Activated CD8-positive, alpha-beta T cell treated with anti-CD3 and anti-CD28 coated beads for 36 hours (primary cell): ENCODE results near the gene LPAR2. TPM values are rescaled to one million over a fixed set of nuclear protein-coding genes. Genes with fewer than 3 reads are reported as not detected.

Experiments used
- ATAC-seq: fragments of 200-7000 bp; cut with Tn5 transposase; one replicate; pipeline ENCODE4 v1.10.0; 2021; ENCODE audit warnings: mild to moderate bottlenecking, moderate library complexity
- CTCF ChIA-PET: fragments of 350-600 bp; sonication (Branson Sonifier 250); formaldehyde crosslinking; loops from one replicate; lab custom pipeline; 2021; ENCODE audit warnings: antibody characterized with exemption; lab: Charles Lee
- POLR2A ChIA-PET: fragments of 350-600 bp; sonication (Branson Sonifier 250); formaldehyde crosslinking; loops from one replicate; lab custom pipeline; 2021; ENCODE audit warnings: antibody characterized with exemption; lab: Charles Lee
- DNase-seq: peaks from one replicate; pipeline ENCODE4 v3.0.0-alpha.2; 2020
- H3K27ac Mint-ChIP-seq: one replicate; pipeline ENCODE4 v1.8.0; 2021; ENCODE audit warnings: mild to moderate bottlenecking, mixed read lengths
- H3K27me3 Mint-ChIP-seq: one replicate; pipeline ENCODE4 v1.8.0; 2021; ENCODE audit warnings: mixed read lengths
- H3K36me3 Mint-ChIP-seq: one replicate; pipeline ENCODE4 v1.8.0; 2021; ENCODE audit warnings: low read depth, mixed read lengths
- H3K4me1 Mint-ChIP-seq: one replicate; pipeline ENCODE4 v1.8.0; 2021; ENCODE audit warnings: low read depth, mixed read lengths
- H3K4me3 Mint-ChIP-seq: one replicate; pipeline ENCODE4 v1.8.0; 2021; ENCODE audit warnings: mild to moderate bottlenecking, moderate library complexity, mixed read lengths
- H3K9me3 Mint-ChIP-seq: one replicate; pipeline ENCODE4 v1.8.0; 2021; ENCODE audit warnings: mixed read lengths
- intact Hi-C: fragments of 100-400 bp; cut with micrococcal nuclease; formaldehyde crosslinking; loops from one replicate; pipeline ENCODE4 v1.10.0; 2022
- total RNA-seq, 2 experiments: library from RNA; stranded (reverse); gene quantifications; one replicate each; pipeline ENCODE4 v1.2.3, GENCODE V29; 2021
- TF ChIP-seq, protein P1 (sequence below): fragments of 200-600 bp; IDR thresholded peaks from one replicate; pipeline ENCODE4 v1.8.0; 2022; ENCODE audit warnings: antibody characterized with exemption, mild to moderate bottlenecking

Gene LPAR2
- total RNA-seq, 2 experiments from 2014 or later: 26.6 to 28.2 TPM

DNA sequence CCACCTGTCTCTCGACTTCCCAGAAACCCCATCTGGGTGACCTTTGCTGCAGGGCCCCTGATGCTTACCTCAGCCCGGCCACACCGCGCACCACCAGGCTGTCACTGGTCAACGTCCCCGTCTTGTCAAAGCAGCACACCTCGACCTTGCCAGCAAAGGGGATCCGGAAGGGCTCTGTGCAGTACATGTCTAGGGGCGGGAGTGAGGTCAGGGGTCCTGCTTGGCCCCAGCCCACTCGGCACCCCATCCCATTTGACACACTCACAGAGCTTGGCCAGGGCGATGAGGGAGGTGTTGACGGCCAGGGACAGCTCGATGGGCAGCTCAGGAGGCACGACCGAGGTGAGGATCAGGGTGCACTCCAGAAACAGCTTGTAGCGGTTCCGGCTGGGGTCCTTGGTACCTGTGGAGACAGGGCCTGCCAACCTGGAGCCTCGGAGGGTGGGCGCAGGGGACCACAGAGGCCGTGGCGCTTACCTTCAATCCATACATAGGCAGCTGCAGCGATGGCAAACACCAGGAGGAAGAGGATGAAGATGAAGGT lies 27.1 kb upstream of the LPAR2 start:
- DNase-seq (no peak), ATAC-seq (no peak)
- TF ChIP-seq, protein P1, sequence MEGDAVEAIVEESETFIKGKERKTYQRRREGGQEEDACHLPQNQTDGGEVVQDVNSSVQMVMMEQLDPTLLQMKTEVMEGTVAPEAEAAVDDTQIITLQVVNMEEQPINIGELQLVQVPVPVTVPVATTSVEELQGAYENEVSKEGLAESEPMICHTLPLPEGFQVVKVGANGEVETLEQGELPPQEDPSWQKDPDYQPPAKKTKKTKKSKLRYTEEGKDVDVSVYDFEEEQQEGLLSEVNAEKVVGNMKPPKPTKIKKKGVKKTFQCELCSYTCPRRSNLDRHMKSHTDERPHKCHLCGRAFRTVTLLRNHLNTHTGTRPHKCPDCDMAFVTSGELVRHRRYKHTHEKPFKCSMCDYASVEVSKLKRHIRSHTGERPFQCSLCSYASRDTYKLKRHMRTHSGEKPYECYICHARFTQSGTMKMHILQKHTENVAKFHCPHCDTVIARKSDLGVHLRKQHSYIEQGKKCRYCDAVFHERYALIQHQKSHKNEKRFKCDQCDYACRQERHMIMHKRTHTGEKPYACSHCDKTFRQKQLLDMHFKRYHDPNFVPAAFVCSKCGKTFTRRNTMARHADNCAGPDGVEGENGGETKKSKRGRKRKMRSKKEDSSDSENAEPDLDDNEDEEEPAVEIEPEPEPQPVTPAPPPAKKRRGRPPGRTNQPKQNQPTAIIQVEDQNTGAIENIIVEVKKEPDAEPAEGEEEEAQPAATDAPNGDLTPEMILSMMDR: no peak
- Mint-ChIP-seq H3K27me3 (no peaks in the 10 kb centered on the region), H3K36me3 (peaks cover 51% of the 10 kb centered on the region), H3K27ac (no peak overlapping the region), H3K9me3 (no peaks in the 10 kb centered on the region), H3K4me1 (peaks cover 3% of the 10 kb centered on the region), H3K4me3 (no peak overlapping the region)
- intact Hi-C loops: no loop called here
- ChIA-PET POLR2A (no interaction called here), CTCF (no interaction called here)

DNA sequence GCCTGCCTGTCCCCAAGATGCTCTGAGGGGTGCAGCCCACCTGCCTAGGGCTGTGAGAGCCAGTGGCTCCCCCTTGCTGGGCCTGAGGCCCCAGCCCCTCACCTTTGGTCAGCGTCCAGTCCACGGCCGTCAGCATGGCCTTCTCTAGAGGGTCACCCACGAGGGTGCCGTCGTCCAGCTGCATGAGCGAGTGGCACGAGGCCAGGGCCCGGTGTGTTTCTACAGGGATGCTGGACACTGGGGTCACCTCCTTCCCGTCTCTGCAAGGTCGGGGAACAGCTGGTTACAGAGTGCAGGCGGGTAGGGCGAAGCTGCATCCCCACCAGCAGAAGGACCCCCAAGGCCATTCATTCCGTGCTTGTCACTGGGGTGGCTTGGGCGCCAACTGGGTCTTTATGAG lies 26.4 kb upstream of the LPAR2 start:
- Mint-ChIP-seq H3K4me3 (no peak overlapping the region), H3K36me3 (peaks cover 49% of the 10 kb centered on the region), H3K4me1 (peaks cover 3% of the 10 kb centered on the region), H3K9me3 (no peaks in the 10 kb centered on the region), H3K27me3 (no peaks in the 10 kb centered on the region), H3K27ac (no peak overlapping the region)
- no peak for ATAC-seq
- ChIA-PET POLR2A (interaction anchor here (1.0 kb wide), 1 partner anchor 21 kb away, joined by 3 read pairs; no protein-coding TSS in a partner anchor), CTCF (interaction anchor here (2.4 kb wide), 1 partner anchor 11 kb away, joined by 9 read pairs; the partner anchor contains the start of gene GMIP)
- intact Hi-C loops: no loop called here
- TF ChIP-seq, protein P1: no peak
- no peak for DNase-seq

DNA sequence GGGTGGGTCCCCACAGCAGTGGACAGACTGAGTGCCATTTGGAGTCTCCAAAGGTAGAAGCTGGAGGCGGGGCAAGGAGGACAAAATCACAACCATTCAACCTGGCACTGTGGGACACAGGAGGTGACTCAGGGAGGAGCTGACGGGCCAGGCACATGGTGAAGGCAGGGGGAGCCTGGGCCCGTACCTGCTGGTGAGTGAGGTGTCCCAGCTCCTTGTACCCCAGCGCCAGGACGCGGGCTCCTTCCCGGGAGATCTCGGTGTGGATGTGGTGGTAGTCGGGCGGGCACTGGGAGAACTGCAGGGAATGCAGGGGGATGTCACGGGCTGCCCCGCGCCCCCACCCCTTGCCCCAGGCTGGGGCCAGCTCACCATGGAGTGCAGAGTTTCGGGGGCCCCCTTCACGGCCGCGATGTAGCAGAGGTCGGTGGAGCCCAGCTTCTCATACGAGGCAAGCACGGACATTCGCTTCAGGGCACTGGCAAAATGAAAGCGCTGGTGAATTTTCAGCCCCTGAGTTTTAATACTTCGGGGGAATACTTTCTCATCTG lies 25.7 kb upstream of the LPAR2 start:
- no peaks in the 10 kb centered on the region for H3K27me3 Mint-ChIP-seq
- H3K9me3 Mint-ChIP-seq: no peaks in the 10 kb centered on the region
- peaks cover 3% of the 10 kb centered on the region for H3K4me1 Mint-ChIP-seq
- H3K36me3 Mint-ChIP-seq: peaks cover 50% of the 10 kb centered on the region
- ATAC-seq: no peak
- CTCF ChIA-PET: interaction anchor here (1.4 to 2.4 kb wide), 2 partner anchors 10 to 101 kb away, joined by 4 to 9 read pairs; partner anchors contain the start of gene GMIP
- no peak for DNase-seq
- TF ChIP-seq, protein P1: no peak
- no peak overlapping the region for H3K4me3 Mint-ChIP-seq
- intact Hi-C loops: no loop called here
- POLR2A ChIA-PET: interaction anchor here (1.0 kb wide), 1 partner anchor 20 kb away, joined by 3 read pairs; no protein-coding TSS in a partner anchor
- no peak overlapping the region for H3K27ac Mint-ChIP-seq

DNA sequence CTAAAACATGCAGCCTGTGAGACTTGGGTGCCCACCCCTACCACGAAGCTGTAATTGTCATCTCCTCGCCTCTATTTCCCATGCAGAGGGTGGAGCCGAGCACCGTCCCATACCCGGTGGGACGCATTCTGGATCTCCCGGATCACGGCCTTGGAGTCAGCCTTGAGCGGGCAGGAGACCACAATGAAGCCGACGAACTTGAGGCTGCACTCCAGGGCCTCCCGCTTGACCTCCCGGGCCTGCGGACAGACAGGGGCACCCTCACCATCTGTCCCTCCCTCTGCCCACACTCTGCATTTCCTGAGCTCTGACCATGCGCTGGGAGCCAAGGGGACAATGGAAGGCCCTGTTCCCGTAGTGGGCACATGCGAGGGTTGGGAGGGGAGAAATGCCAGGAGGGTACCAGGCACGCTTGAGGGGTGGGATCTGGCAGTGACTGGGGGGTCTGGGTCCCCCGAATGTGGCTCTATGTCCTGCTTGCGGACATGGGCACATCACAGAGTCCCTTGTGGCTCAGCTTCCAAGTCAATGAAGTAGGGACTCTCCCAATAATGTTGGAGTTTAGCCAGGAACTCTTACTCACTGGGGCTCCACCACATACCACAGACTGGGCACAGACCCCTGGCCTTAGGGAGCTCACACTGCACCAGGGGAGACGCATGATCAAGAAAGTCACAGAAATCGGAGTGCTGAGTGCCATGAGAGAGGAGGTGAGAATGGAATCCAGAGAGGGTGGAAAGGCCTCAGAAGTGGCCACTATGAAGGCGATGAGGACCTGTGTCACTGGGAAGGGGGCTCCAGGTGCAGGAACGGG lies 24.7 kb upstream of the LPAR2 start:
- Mint-ChIP-seq H3K36me3 (peaks cover 44% of the 10 kb centered on the region), H3K27me3 (no peaks in the 10 kb centered on the region), H3K9me3 (no peaks in the 10 kb centered on the region), H3K4me3 (no peak overlapping the region), H3K4me1 (peaks cover 3% of the 10 kb centered on the region), H3K27ac (no peak overlapping the region)
- intact Hi-C loops: no loop called here
- POLR2A ChIA-PET: interaction anchor here (1.6 to 3.4 kb wide), 4 partner anchors 9 to 120 kb away, joined by 3 to 23 read pairs (median 6); partner anchors contain the start of genes ATP13A1 and LPAR2
- CTCF ChIA-PET: interaction anchor here (1.4 to 2.4 kb wide), 3 partner anchors 9 to 100 kb away, joined by 4 to 9 read pairs (median 5); partner anchors contain the start of gene GMIP
- DNase-seq: no peak
- no peak for ATAC-seq
- TF ChIP-seq, protein P1: no peak
